Transverse colon (tissue), 4 donors: Measurements from ENCODE around the gene ERLEC1.

Experiments used
- POLR2A ChIP-seq: fragments of 450-650 bp; IDR thresholded peaks from one replicate; pipeline ENCODE4 v1.6.1; 2016; ENCODE audit warnings: antibody characterized with exemption, mild to moderate bottlenecking, moderate library complexity
- POLR2AphosphoS5 ChIP-seq, 3 donors: sonication (generic); formaldehyde crosslinking; IDR thresholded peaks; one replicate each; pipeline ENCODE4 v1.6.1; 2016; ENCODE audit warnings: antibody characterized with exemption in 3 of 3
- TF ChIP-seq, protein P1 (sequence below), 5 experiments: fragments of 200-600 bp in 3 of 5; fragments of 450-650 bp in 2 of 5; sonication (generic) in 3 of 5; IDR thresholded peaks; 1 replicate in 2 of 5; 2 replicates in 3 of 5; pipeline ENCODE4 v1.5.1; 2016 to 2017; ENCODE audit warnings: antibody characterized with exemption in 5 of 5, inconsistent platforms in 3 of 5, mild to moderate bottlenecking in 2 of 5, moderate library complexity in 1 of 5

DNA sequence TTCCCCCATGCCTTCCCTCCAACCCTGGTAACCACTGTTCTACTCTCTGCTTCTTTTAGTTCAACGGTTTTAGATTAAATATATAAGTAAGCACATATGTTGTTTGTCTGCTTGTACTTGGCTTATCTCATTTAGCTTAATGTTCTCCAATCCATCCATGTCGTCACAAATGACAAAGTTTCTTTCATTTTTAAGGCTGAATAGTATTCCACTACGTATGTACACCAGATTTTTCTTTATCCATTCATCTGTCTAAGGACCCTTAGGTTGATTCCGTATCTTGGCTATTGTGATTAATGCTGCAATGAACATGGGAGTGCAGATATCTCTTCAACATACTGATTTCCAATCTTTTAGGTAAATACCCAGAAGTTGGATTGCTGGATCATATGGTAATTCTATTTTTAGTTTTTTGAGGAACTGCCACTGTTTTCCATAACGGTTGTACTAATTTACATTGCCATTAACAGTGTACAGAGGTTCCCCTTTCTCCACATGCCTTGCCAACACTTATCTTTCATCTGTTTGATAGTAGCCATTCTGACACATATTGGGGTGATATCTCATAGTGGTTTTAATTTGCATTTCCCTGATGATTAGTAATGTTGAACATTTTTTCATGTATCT lies 8.2 kb upstream of the ERLEC1 start:
- TF ChIP-seq, protein P1, sequence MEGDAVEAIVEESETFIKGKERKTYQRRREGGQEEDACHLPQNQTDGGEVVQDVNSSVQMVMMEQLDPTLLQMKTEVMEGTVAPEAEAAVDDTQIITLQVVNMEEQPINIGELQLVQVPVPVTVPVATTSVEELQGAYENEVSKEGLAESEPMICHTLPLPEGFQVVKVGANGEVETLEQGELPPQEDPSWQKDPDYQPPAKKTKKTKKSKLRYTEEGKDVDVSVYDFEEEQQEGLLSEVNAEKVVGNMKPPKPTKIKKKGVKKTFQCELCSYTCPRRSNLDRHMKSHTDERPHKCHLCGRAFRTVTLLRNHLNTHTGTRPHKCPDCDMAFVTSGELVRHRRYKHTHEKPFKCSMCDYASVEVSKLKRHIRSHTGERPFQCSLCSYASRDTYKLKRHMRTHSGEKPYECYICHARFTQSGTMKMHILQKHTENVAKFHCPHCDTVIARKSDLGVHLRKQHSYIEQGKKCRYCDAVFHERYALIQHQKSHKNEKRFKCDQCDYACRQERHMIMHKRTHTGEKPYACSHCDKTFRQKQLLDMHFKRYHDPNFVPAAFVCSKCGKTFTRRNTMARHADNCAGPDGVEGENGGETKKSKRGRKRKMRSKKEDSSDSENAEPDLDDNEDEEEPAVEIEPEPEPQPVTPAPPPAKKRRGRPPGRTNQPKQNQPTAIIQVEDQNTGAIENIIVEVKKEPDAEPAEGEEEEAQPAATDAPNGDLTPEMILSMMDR (IDR thresholded peaks at IDR 0.05): no peak
- TF ChIP-seq POLR2A (no peak), POLR2AphosphoS5 (IDR thresholded peaks at IDR 0.05) (no peak)
